IMR-90 (cell line): ENCODE results near the gene PCDHGA3. TPM values are rescaled to one million over a fixed set of nuclear protein-coding genes. Genes with fewer than 3 reads are reported as not detected.
"Not testable (repeated sequence)": the region's sequence is repeated elsewhere in the genome, so short reads cannot be mapped to it uniquely, and the experiment has no call there.

Experiments
- ATAC-seq: fragments of 200-7000 bp; cut with Tn5 transposase; 2 replicates; pipeline ENCODE4 v1.9.1; 2020; ENCODE audit warnings: low read depth, mild to moderate bottlenecking, moderate library complexity
- BruUV-seq: library from RNA; stranded (reverse); fragments of 400-500 nt; replicated peaks from 2 replicates; lab custom pipeline; 2021; lab: Mats Ljungman, UMichigan
- CTCF ChIA-PET: fragments of 300-600 bp; formaldehyde crosslinking; extraction: SDS; loops from one replicate; lab custom pipeline; 2021; ENCODE audit warnings: antibody characterized with exemption; lab: Yijun Ruan, JAX
- POLR2A ChIA-PET: fragments of 300-600 bp; sonication (Branson Sonifier 250); formaldehyde crosslinking; loops from one replicate; lab custom pipeline; 2022; ENCODE audit warnings: antibody characterized with exemption; ENCODE audit not compliant: unreplicated experiment; lab: Charles Lee
- DNase-seq: peaks from one replicate; pipeline ENCODE4 v3.0.0; 2013
- H2AFZ ChIP-seq: replicated peaks from 2 replicates; pipeline ENCODE3; 2013; ENCODE audit warnings: low read length, mild to moderate bottlenecking; ENCODE audit not compliant: poor library complexity
- H2AK5ac ChIP-seq: 2 replicates; pipeline ENCODE4 v1.6.1; 2013; ENCODE audit warnings: low read depth, low read length, inconsistent platforms
- H2AK9ac ChIP-seq: replicated peaks from 2 replicates; pipeline ENCODE3; 2013; ENCODE audit warnings: mild to moderate bottlenecking, low read depth, low read length, moderate library complexity; ENCODE audit not compliant: poor library complexity
- H2BK120ac ChIP-seq: 2 replicates; pipeline ENCODE4 v1.6.1; 2013; ENCODE audit warnings: low read depth, low read length, inconsistent platforms
- H2BK15ac ChIP-seq: 3 replicates; pipeline ENCODE4 v1.6.1; 2013; ENCODE audit warnings: low read depth, low read length, inconsistent platforms
- H2BK20ac ChIP-seq: 2 replicates; pipeline ENCODE4 v1.6.1; 2013; ENCODE audit warnings: low read depth, mild to moderate bottlenecking, inconsistent platforms, low read length, moderate library complexity
- H2BK5ac ChIP-seq: 2 replicates; pipeline ENCODE4 v1.6.1; 2013; ENCODE audit warnings: mild to moderate bottlenecking, low read depth, low read length, inconsistent platforms; ENCODE audit not compliant: poor library complexity, severe bottlenecking
- H3K14ac ChIP-seq: replicated peaks from 2 replicates; pipeline ENCODE4 v1.6.1; 2013; ENCODE audit warnings: low read depth, low read length, inconsistent platforms
- H3K18ac ChIP-seq: 2 replicates; pipeline ENCODE4 v1.6.1; 2013; ENCODE audit warnings: low read depth, low read length, control low read depth
- H3K23ac ChIP-seq: 2 replicates; pipeline ENCODE4 v1.6.1; 2013; ENCODE audit warnings: low read depth, low read length, inconsistent platforms
- H3K27ac ChIP-seq: 2 replicates; pipeline ENCODE4 v1.5.1; 2013; ENCODE audit warnings: mild to moderate bottlenecking, control low read depth, low read length; ENCODE audit not compliant: insufficient read depth
- H3K27me3 ChIP-seq: 2 replicates; pipeline ENCODE4 v1.6.1; 2013; ENCODE audit warnings: low read length; ENCODE audit not compliant: control insufficient read depth, insufficient read depth
- H3K36me3 ChIP-seq: 2 replicates; pipeline ENCODE4 v1.6.1; 2013; ENCODE audit warnings: low read length, mixed read lengths; ENCODE audit not compliant: control insufficient read depth, insufficient read depth
- H3K4ac ChIP-seq: 2 replicates; pipeline ENCODE4 v1.6.1; 2013; ENCODE audit warnings: low read depth, low read length, inconsistent platforms
- H3K4me1 ChIP-seq: 2 replicates; pipeline ENCODE4 v1.6.1; 2013; ENCODE audit warnings: low read length, mixed read lengths; ENCODE audit not compliant: control insufficient read depth, insufficient read depth
- H3K4me2 ChIP-seq: 2 replicates; pipeline ENCODE4 v1.6.1; 2013; ENCODE audit warnings: low read depth, mild to moderate bottlenecking, control low read depth, low read length, moderate library complexity
- H3K4me3 ChIP-seq: 2 replicates; pipeline ENCODE4 v1.5.1; 2013; ENCODE audit warnings: low read depth, mild to moderate bottlenecking, control low read depth, low read length, moderate library complexity; ENCODE audit not compliant: insufficient read depth
- H3K56ac ChIP-seq: 2 replicates; pipeline ENCODE4 v1.6.1; 2013; ENCODE audit warnings: low read length, inconsistent platforms; ENCODE audit not compliant: insufficient read depth; ENCODE audit errors: extremely low read depth
- H3K79me1 ChIP-seq, 2 experiments: 2 replicates each; pipeline ENCODE4 v1.6.1; 2013; ENCODE audit warnings: low read length in 2 of 2, inconsistent platforms in 1 of 2, low read depth in 1 of 2
- H3K9ac ChIP-seq: 2 replicates; pipeline ENCODE4 v1.6.1; 2013; ENCODE audit warnings: low read depth, low read length, control low read depth
- H3K9me1 ChIP-seq: 2 replicates; pipeline ENCODE4 v1.6.1; 2013; ENCODE audit warnings: low read length, inconsistent platforms; ENCODE audit not compliant: insufficient read depth
- H3K9me3 ChIP-seq: 2 replicates; pipeline ENCODE4 v1.6.1; 2013; ENCODE audit warnings: low read length; ENCODE audit not compliant: control insufficient read depth, insufficient read depth
- H4K20me1 ChIP-seq: 2 replicates; pipeline ENCODE4 v1.6.1; 2013; ENCODE audit warnings: low read length, inconsistent platforms; ENCODE audit not compliant: insufficient read depth
- H4K5ac ChIP-seq: 2 replicates; pipeline ENCODE4 v1.6.1; 2013; ENCODE audit warnings: mild to moderate bottlenecking, low read depth, low read length, control low read depth
- H4K8ac ChIP-seq, 2 experiments: 2 replicates each; pipeline ENCODE4 v1.6.1; 2013; ENCODE audit warnings: low read depth in 2 of 2, low read length in 2 of 2, control low read depth in 1 of 2, inconsistent platforms in 1 of 2
- H4K91ac ChIP-seq: 2 replicates; pipeline ENCODE4 v1.6.1; 2013; ENCODE audit warnings: low read depth, low read length, inconsistent platforms; ENCODE audit not compliant: insufficient read depth
- WGBS, 2 experiments: methylation state at CpG; one replicate each; pipeline versions ENCODE4 v1.1.5 to v1.1.7; 2013; ENCODE audit warnings: missing lambda C conversion rate in 2 of 2; ENCODE audit not compliant: insufficient read length in 1 of 2; ENCODE audit errors: extremely low coverage in 2 of 2; 5-methylcytosine and 5-hydroxymethylcytosine counted together
- dilution Hi-C: fragments of 300-500 bp; cut with HindIII; formaldehyde crosslinking; loops from one replicate; pipeline ENCODE4 v1.14.3; 2018; ENCODE audit warnings: low sequenced_read_pairs; ENCODE audit not compliant: unreplicated experiment
- in situ Hi-C: fragments of 300-500 bp; cut with MboI; formaldehyde crosslinking; loops from 3 replicates; pipeline ENCODE4 v1.14.3; 2019; ENCODE audit warnings: low sequenced_read_pairs, inconsistent platforms, mixed read lengths
- intact Hi-C: fragments of 100-400 bp; cut with micrococcal nuclease; formaldehyde crosslinking; loops from 2 replicates; pipeline ENCODE4 v1.10.0; 2022
- polyA plus RNA-seq, 3 experiments: library from polyadenylated mRNA; depleted of rRNA; stranded (reverse); fragments of >200 nt; gene quantifications; 2 replicates each; pipeline ENCODE4 v1.2.3, GENCODE V29; 2012; ENCODE audit warnings: low replicate concordance in 1 of 3
- total RNA-seq: library from RNA; depleted of rRNA; stranded (reverse); fragments of >200 nt; gene quantifications from 2 replicates; pipeline ENCODE4 v1.2.3, GENCODE V29; 2012

Gene PCDHGA3
- total and polyA plus RNA-seq, 2 of the 4 experiments (the other 2 are of a cell fraction) = 1.4 to 1.6 TPM

- H2BK120ac ChIP-seq, BruUV-seq, DNase-seq, H2BK20ac ChIP-seq, H2AK5ac ChIP-seq, ATAC-seq, H2AK9ac ChIP-seq, H3K18ac ChIP-seq, H2BK5ac ChIP-seq, H3K14ac ChIP-seq, H3K79me1 ChIP-seq, H4K91ac ChIP-seq, H2BK15ac ChIP-seq, H3K4me2 ChIP-seq, H3K23ac ChIP-seq, H4K5ac ChIP-seq, H3K4me3 ChIP-seq, CTCF ChIA-PET, H3K27ac ChIP-seq, H3K4me1 ChIP-seq, dilution Hi-C loops, H3K9me1 ChIP-seq, H2AFZ ChIP-seq, H3K36me3 ChIP-seq, intact Hi-C loops, H3K27me3 ChIP-seq, H4K20me1 ChIP-seq, H3K56ac ChIP-seq, H3K9ac ChIP-seq, H3K4ac ChIP-seq, POLR2A ChIA-PET, H4K8ac ChIP-seq, in situ Hi-C loops: not testable (repeated sequence)
- H3K9me3 ChIP-seq = peaks cover 46% of the 10 kb centered on the region
- 73% methylated on average over 8 of the region's 45 CpGs; no CpG with 5 or more reads in 1 of the 2 experiments for WGBS, 2 experiments
Observed at GRCh38 chr5:141340781-141341354, 2.8 kb upstream of the PCDHGA3 start.
